Kidney epithelial cell (primary cell): Measurements from ENCODE around the gene TENT5C. TPM values are rescaled to one million over a fixed set of nuclear protein-coding genes. Genes with fewer than 3 reads are reported as not detected.

Experiments used
- DNase-seq: peaks from one replicate; pipeline ENCODE4 v3.0.0-alpha.2; 2010; ENCODE audit warnings: low read depth
- H3K27me3 ChIP-seq: 2 replicates; pipeline ENCODE4 v1.6.0; 2011; ENCODE audit warnings: low read length; ENCODE audit not compliant: control insufficient read depth, insufficient read depth
- H3K36me3 ChIP-seq: 2 replicates; pipeline ENCODE4 v1.5.1; 2011; ENCODE audit warnings: low read length; ENCODE audit not compliant: control insufficient read depth, insufficient read depth
- H3K4me3 ChIP-seq: 2 replicates; pipeline ENCODE4 v1.5.1; 2011; ENCODE audit warnings: low read depth, mild to moderate bottlenecking, control low read depth, low read length
- CTCF ChIP-seq: IDR thresholded peaks from 2 replicates; pipeline ENCODE4 v1.5.1; 2011; ENCODE audit warnings: mild to moderate bottlenecking, moderate library complexity, low read length, control low read depth, inconsistent platforms; ENCODE audit not compliant: insufficient read depth, poor library complexity, severe bottlenecking
- total RNA-seq: library from RNA; depleted of rRNA; stranded (reverse); fragments of >200 nt; gene quantifications from 2 replicates; pipeline ENCODE4 v1.2.3, GENCODE V29; 2015

Gene TENT5C
- total RNA-seq, 1 donor from 2014 or later = 0.13 TPM

- no peak for DNase-seq
- H3K36me3 ChIP-seq = no peaks in the 10 kb centered on the region
- TF ChIP-seq CTCF = no peak
- no peaks in the 10 kb centered on the region for H3K27me3 ChIP-seq
- H3K4me3 ChIP-seq = no peak overlapping the region
Measured at GRCh38 chr1:117654493-117655219, 48.8 kb downstream of the TENT5C start.

DNA sequence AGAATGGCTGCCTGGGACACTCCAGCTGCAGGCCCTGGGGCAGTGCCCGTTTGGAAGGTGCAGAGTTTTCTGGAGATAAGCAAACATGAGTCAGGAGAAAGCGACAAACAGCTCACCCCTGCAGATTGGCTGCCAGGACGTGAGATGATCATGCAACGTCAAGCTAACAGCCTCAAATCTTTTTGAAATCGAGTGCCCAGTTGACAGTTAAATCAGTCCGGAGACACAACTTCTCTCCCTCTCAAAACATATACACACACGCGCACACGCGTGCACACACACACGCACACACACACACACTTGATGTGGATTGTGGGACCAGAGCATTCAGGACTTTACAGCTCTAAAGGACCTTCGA lies 49.4 kb downstream of the TENT5C start:
- Histone ChIP-seq H3K4me3 (no peak overlapping the region), H3K36me3 (no peaks in the 10 kb centered on the region), H3K27me3 (no peaks in the 10 kb centered on the region)
- no peak for TF ChIP-seq CTCF
- no peak for DNase-seq

DNA sequence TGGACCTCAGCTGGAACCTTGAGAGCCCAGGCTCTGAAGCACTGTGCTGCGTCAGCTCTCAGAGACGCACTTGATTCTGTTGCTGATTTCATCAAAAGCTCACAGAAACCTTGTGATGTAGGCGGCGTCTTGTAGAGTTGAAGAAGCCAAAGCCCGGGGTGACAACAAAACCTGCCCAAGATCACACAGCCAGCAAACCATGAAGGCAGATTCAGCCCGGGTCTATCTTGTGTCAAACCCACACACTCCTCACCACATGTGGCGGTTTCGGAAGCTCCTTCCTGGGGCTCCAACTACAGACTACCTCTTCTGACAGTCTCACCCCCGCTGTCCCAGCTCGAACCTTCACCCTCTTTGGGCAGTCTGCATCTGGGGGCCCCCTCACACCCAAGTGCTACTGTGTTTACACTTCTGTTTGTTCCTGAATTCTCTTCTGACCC lies 50.4 kb downstream of the TENT5C start:
- TF ChIP-seq CTCF = no peak
- no peaks in the 10 kb centered on the region for H3K27me3 ChIP-seq
- no peaks in the 10 kb centered on the region for H3K36me3 ChIP-seq

DNA sequence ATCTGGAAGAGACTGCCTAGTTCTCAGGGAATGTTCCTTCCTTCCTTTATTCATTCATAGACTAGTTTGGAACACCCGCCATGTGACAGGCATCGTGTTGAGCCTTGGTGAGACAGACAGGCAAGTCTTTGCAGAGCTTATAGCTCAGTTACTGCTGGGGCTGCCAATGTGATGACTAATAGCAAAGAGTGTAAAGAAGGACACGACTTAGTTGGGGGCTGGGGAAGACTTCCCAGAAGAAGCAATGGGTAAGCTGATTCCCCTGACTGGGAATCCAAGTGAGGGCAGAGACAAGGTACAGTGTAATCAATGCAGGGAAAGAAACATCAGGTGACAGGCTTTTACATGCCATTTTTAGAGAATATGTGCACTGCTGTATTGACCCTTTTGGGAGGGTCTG lies 51.2 kb downstream of the TENT5C start:
- TF ChIP-seq CTCF = no peak
- no peaks in the 10 kb centered on the region for H3K36me3 ChIP-seq
- no peaks in the 10 kb centered on the region for H3K27me3 ChIP-seq
- peak; percentile 74 for DNase-seq
- no peak overlapping the region for H3K4me3 ChIP-seq

More for the DNA sequence above, 50.4 kb downstream of the TENT5C start:
- no peak for DNase-seq
- H3K4me3 ChIP-seq = no peak overlapping the region

DNA sequence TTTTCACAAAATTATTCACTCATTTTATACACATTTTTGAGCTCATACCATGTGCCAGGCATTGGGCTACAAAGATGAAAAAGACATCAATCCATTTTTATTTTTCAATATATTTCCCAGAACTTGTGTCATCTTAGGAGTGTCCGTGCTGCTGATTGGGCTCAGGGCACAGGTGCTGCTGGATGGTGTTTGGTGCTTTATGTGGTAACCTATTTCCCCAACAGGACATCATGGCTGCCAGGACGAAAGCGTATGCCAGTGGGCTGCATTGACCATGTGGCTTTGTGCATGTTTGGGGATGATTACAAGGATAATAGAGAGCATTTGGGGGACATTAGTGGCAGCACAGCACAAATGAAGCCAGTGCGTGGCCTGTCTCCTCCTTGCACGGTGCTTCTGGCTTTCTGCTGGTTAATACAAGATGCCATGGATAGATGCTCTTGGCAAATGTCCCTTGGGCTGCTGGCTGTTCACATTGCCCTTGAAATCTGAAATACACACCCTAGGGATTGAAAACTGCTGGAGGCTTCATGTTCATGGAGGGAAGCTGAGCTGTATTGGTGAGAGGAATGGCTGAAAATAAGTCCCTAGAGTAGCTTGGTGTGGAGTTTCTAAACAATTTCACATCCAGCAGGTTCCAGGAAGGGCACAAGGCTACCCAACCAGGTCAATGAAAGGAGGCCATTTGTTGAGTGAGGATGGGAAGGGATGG lies 52.3 kb downstream of the TENT5C start:
- H3K27me3 ChIP-seq = no peaks in the 10 kb centered on the region
- H3K4me3 ChIP-seq = no peak overlapping the region
- no peak for DNase-seq
- no peak for TF ChIP-seq CTCF
- no peaks in the 10 kb centered on the region for H3K36me3 ChIP-seq
